GM12872 (cell line): Measurements from ENCODE around the gene ZAP70.

Source experiments
- TF ChIP-seq, protein P1 (sequence below): IDR thresholded peaks from 3 replicates; pipeline ENCODE4 v1.5.1; 2011; ENCODE audit warnings: low read depth, mild to moderate bottlenecking, low read length, moderate library complexity; ENCODE audit not compliant: insufficient read depth

ZAP70 gene

DNA sequence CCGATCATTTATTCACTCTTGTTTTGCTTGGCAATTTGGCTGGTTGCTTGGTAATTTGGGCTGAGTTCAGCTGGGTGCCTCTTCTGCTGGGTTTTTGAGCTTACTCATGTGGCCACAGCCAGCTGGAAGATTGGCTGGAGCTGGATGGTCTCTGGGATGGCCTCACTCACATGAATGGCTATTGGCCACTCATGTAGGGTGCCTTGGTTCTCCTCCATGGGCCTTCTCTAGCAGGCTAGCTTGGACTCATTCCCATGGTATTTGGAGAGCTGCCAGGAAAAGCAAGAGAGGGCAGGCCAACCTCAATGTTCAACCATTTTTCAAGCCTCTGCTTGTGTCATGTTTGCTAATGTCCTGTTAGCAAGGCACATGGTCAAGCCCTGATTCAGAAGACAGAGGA, 16.9 kb downstream of the ZAP70 start:
- TF ChIP-seq, protein P1, sequence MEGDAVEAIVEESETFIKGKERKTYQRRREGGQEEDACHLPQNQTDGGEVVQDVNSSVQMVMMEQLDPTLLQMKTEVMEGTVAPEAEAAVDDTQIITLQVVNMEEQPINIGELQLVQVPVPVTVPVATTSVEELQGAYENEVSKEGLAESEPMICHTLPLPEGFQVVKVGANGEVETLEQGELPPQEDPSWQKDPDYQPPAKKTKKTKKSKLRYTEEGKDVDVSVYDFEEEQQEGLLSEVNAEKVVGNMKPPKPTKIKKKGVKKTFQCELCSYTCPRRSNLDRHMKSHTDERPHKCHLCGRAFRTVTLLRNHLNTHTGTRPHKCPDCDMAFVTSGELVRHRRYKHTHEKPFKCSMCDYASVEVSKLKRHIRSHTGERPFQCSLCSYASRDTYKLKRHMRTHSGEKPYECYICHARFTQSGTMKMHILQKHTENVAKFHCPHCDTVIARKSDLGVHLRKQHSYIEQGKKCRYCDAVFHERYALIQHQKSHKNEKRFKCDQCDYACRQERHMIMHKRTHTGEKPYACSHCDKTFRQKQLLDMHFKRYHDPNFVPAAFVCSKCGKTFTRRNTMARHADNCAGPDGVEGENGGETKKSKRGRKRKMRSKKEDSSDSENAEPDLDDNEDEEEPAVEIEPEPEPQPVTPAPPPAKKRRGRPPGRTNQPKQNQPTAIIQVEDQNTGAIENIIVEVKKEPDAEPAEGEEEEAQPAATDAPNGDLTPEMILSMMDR: no peak

DNA sequence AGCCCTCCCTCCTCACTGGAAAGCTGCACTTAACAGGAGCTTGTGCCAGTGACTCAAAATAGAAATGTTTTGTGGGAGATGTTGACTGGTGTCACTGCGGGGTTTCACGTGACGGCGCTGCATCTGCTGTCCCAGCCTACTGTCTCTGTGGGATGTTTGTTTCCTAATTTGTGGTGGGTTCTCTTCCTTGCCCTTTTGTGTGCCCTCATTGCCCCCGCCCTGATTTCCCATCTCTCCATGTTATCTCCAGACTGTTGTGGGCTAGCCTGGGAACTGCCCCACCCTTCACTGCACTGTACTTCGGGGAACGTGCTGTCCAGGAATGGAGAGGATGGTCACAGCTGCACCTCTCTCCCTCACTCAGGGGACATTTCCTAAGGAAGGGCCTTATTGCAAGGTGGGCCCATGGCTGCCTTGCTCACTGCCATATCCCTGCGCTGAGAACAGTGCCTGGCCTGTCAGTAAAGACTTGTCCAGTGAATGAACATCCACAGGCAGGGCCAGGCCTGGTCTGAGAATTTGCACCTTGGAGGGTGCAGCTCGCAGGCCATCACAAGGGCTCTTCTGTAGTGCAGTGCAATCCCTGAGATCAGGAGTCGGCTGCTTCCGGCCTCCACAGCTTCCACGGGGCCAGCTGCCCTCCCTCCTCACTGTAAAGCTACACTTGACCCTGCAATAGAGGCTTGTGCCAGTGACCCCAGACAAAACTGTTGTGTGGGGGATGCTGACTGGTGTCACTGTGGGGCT, 18.1 kb downstream of the ZAP70 start:
- TF ChIP-seq, protein P1: no peak

DNA sequence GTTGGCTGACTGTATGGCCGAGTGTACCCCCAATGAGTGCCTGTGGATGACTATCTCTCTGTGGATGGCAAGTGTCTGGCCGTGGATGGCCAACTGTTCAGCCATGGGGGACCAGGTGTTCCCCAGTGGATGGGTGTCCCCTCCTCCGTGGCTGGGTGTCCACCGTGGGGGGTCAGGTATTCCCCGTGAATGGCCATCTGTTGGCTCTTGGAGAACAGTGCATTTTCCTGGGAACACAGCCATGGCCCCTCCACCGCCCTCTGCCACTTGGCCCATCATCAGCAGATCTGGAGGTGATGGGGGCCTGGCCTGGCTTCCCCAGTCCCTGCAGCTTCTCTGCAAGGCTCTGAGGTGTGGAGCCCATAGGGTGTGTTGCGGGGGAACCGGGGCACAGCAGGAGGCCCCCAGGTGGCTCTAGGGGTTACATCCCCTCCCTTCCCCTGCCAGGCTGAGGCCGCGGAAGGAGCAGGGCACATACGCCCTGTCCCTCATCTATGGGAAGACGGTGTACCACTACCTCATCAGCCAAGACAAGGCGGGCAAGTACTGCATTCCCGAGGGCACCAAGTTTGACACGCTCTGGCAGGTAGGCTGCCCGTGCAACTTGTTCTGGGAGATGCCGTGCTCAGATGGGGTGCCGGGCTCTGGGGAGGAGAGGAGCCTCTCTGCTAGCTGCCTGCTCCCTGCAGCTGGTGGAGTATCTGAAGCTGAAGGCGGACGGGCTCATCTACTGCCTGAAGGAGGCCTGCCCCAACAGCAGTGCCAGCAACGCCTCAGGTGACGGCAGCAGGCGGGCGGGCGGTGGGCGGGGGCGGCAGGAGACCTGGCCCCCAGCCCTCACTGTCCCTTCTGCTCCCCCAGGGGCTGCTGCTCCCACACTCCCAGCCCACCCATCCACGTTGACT, 19.3 kb downstream of the ZAP70 start:
- TF ChIP-seq, protein P1: no peak

DNA sequence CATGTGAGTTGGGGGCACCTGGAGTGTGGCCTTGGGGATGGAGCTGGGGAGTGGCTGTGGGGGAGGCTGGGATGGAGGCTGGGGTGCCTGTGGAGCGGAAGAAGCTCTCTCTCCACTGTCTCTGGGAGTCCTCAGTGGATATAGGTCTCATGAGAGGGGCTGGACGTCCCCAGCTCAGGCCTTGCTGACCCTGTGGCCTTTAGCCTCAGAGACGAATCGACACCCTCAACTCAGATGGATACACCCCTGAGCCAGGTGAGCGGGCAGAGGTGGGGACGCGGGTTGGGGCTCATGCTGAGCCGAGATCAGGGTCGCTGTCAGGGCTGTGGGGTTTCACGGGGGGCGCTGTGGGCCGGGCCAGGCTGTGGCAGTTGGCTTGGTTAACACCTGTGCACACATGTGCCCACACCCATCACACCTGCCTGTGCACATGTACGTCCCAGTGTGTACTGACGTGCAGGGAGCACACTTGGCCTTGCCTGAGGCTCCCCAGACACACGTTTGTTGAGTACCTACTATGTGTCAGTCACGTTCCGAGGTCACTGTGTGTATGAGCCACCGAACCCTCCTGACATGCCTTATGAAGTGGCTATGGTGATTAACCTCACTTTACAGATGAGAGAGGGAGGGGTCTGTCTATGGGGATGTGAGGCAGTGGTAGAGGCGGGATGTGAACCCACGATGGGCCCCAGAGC, 20.1 kb downstream of the ZAP70 start:
- TF ChIP-seq, protein P1: no peak

DNA sequence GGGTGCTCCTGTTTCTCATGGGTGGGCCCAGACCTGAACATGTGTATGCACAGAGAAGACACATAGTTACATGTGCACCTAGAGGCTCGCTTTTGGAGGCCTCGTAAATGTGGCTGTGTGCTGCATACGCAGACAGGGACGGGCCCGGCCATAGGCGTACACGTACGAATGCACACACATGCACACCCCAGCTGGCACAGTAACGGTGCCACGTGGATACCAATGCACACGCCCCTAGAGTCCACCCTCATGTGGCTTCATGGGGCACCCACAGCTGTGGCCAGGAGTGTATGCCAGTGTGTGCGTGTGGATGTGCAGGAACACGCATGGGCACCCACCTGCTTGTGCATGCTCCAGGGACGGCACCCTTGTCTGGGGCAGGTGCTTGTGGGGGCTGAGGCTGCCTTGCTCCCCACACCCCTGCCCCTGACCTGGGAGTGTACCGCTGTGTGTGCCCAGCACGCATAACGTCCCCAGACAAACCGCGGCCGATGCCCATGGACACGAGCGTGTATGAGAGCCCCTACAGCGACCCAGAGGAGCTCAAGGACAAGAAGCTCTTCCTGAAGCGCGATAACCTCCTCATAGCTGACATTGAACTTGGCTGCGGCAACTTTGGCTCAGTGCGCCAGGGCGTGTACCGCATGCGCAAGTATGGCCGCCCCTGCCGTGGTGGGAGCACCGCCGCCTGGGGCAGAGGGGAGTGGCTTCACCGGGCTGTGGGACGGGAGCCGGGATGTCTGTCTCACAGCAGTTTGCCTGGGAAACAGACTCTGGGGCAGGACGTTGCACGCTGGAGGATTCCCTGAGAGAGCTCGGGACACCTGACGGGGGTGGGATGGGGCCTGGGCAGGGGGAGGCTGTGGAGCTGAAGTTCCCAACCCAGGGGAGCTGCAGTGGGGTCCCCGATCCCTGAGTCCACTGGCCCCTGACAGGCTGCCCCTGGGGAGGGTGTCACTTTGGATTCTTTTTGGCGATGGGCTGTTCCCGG, 21.0 kb downstream of the ZAP70 start:
- TF ChIP-seq, protein P1: no peak

DNA sequence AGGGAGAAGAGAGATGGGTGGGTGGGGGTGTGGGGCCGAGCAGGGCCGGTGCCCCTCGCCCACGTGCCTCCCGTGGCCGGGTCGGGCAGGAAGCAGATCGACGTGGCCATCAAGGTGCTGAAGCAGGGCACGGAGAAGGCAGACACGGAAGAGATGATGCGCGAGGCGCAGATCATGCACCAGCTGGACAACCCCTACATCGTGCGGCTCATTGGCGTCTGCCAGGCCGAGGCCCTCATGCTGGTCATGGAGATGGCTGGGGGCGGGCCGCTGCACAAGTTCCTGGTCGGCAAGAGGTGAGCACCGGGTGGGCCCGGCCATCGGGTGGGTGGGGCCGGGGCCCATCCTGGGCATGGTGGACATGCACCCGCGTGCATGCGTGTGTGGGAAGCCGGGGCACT, 21.8 kb downstream of the ZAP70 start:
- TF ChIP-seq, protein P1: no peak
